Tibial nerve (tissue), 4 donors: ENCODE results near the gene EXOC3. TPM values are rescaled to one million over a fixed set of nuclear protein-coding genes. Genes with fewer than 3 reads are reported as not detected.

Experiments used
- DNase-seq, 2 donors: peaks; one replicate each; pipeline ENCODE4 v3.0.0-alpha.2; 2019; ENCODE audit warnings: low spot score in 2 of 2
- H3K27ac ChIP-seq, 4 donors: fragments of 200-600 bp; sonication (generic) in 3 of 4; one replicate each; pipeline ENCODE4 v1.5.1; 2017 to 2019; ENCODE audit warnings: mild to moderate bottlenecking in 1 of 4
- H3K27me3 ChIP-seq, 2 donors: fragments of 200-600 bp; sonication (generic) in 1 of 2; one replicate each; pipeline versions ENCODE4 v1.5.1 to v1.6.0; 2017 to 2019
- H3K36me3 ChIP-seq, 3 donors: fragments of 200-600 bp; sonication (generic); one replicate each; pipeline ENCODE4 v1.5.1; 2018 to 2019
- H3K4me1 ChIP-seq, 4 donors: fragments of 200-600 bp; sonication (generic) in 3 of 4; one replicate each; pipeline ENCODE4 v1.5.1; 2017 to 2019
- H3K4me3 ChIP-seq, 4 donors: fragments of 200-600 bp; sonication (generic) in 3 of 4; one replicate each; pipeline ENCODE4 v1.5.1; 2017 to 2019; ENCODE audit warnings: mild to moderate bottlenecking in 1 of 4, moderate library complexity in 1 of 4
- H3K9me3 ChIP-seq, 4 donors: fragments of 200-600 bp; sonication (generic) in 3 of 4; one replicate each; pipeline ENCODE4 v1.5.1; 2017 to 2019
- EP300 ChIP-seq, 2 donors: sonication (generic); formaldehyde crosslinking; IDR thresholded peaks; one replicate each; pipeline ENCODE4 v1.6.1; 2017; ENCODE audit warnings: antibody characterized with exemption in 2 of 2, mild to moderate bottlenecking in 1 of 2
- POLR2A ChIP-seq, 2 donors: fragments of 450-650 bp; IDR thresholded peaks; one replicate each; pipeline ENCODE4 v1.6.1; 2017; ENCODE audit warnings: antibody characterized with exemption in 2 of 2, mild to moderate bottlenecking in 2 of 2, moderate library complexity in 2 of 2
- WGBS, 2 donors: methylation state at CpG; one replicate each; pipeline ENCODE4 v1.1.5; 2018; 5-methylcytosine and 5-hydroxymethylcytosine counted together
- total RNA-seq, 4 donors: library from RNA; depleted of rRNA; stranded (reverse); fragments of >200 nt; gene quantifications; one replicate each; pipeline ENCODE4 v1.1.0, GENCODE V29; 2016
- TF ChIP-seq, protein P1 (sequence below), 5 experiments: fragments of 200-600 bp in 3 of 5; fragments of 450-650 bp in 2 of 5; sonication (generic) in 3 of 5; IDR thresholded peaks; one replicate each; pipeline ENCODE4 v1.5.1; 2016 to 2019; ENCODE audit warnings: antibody characterized with exemption in 5 of 5, mild to moderate bottlenecking in 3 of 5, moderate library complexity in 2 of 5

Gene EXOC3
- total RNA-seq, 4 donors from 2014 or later, result 53.5 to 98.4 (median 58.8) TPM

GRCh38 chr5:443239-444151 lies 519 bp downstream of the EXOC3 start:
- DNase-seq, result no peak
- WGBS, 2 donors, result 28 to 37% methylated on average over 28 to 35 of the region's 62 CpGs
- Histone ChIP-seq H3K4me3 (peak overlapping the region; percentile 81 to 96 (median 90)), H3K27me3 (no peaks in the 10 kb centered on the region), H3K9me3 (no peaks in the 10 kb centered on the region), H3K27ac (peak overlapping the region; percentile 26 to 95 (median 85)), H3K4me1 (peaks cover 0 to 31% (median 17%) of the 10 kb centered on the region in 4 donors), H3K36me3 (peaks cover 0 to 31% (median 18%) of the 10 kb centered on the region in 3 donors)
- TF ChIP-seq EP300 (IDR thresholded peaks at IDR 0.05) (no peak), POLR2A (IDR thresholded peaks at IDR 0.05) (no peak)
- TF ChIP-seq, protein P1, sequence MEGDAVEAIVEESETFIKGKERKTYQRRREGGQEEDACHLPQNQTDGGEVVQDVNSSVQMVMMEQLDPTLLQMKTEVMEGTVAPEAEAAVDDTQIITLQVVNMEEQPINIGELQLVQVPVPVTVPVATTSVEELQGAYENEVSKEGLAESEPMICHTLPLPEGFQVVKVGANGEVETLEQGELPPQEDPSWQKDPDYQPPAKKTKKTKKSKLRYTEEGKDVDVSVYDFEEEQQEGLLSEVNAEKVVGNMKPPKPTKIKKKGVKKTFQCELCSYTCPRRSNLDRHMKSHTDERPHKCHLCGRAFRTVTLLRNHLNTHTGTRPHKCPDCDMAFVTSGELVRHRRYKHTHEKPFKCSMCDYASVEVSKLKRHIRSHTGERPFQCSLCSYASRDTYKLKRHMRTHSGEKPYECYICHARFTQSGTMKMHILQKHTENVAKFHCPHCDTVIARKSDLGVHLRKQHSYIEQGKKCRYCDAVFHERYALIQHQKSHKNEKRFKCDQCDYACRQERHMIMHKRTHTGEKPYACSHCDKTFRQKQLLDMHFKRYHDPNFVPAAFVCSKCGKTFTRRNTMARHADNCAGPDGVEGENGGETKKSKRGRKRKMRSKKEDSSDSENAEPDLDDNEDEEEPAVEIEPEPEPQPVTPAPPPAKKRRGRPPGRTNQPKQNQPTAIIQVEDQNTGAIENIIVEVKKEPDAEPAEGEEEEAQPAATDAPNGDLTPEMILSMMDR (IDR thresholded peaks at IDR 0.05), result no peak

- H3K36me3 ChIP-seq, result peaks cover 0 to 38% (median 22%) of the 10 kb centered on the region in 3 donors
- 78 to 87% methylated on average over 8 of the region's 8 CpGs for WGBS, 2 donors
- TF ChIP-seq EP300 (IDR thresholded peaks at IDR 0.05) (no peak), POLR2A (IDR thresholded peaks at IDR 0.05) (no peak)
- TF ChIP-seq, protein P1 (IDR thresholded peaks at IDR 0.05), result no peak
- no peaks in the 10 kb centered on the region for H3K9me3 ChIP-seq
- H3K27ac ChIP-seq, result peak overlapping the region in 1 of 4 donors; percentile 95
- no peak for DNase-seq
- no peaks in the 10 kb centered on the region for H3K27me3 ChIP-seq
- H3K4me3 ChIP-seq, result peak overlapping the region in 3 of 4 donors; percentile 86 to 96 (median 93)
- peaks cover 0 to 31% (median 17%) of the 10 kb centered on the region in 4 donors for H3K4me1 ChIP-seq
Measured at GRCh38 chr5:444226-444625, 1.2 kb downstream of the EXOC3 start.

DNA sequence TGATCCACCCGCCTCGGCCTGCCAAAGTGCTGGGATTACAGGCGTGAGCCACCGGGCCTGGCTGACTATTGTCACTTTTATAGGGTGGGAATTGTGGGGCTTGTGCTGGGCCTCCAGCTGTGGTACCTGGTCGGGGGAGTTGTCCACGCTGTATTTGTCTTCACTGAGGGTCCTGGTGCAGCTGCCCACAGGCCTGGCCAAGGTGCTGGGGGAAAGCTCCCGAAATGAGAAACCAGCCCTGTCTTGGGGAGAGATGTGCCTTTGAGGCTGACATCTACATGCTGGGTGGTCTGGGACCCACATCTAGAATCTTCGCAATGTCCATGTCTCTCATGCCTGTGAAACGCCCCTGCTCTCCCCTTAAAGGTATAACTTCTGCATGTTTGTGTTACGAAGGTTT lies 2.6 kb downstream of the EXOC3 start:
- TF ChIP-seq EP300 (IDR thresholded peaks at IDR 0.05), result no peak
- no peak overlapping the region for H3K4me3 ChIP-seq
- H3K9me3 ChIP-seq, result no peaks in the 10 kb centered on the region
- WGBS, 2 donors, result 87 to 89% methylated on average over 10 of the region's 10 CpGs
- no peaks in the 10 kb centered on the region for H3K27me3 ChIP-seq
- H3K36me3 ChIP-seq, result peaks cover 0 to 52% (median 25%) of the 10 kb centered on the region in 3 donors
- H3K27ac ChIP-seq, result no peak overlapping the region
- no peak for DNase-seq
- H3K4me1 ChIP-seq, result peaks cover 0 to 31% (median 17%) of the 10 kb centered on the region in 4 donors

DNA sequence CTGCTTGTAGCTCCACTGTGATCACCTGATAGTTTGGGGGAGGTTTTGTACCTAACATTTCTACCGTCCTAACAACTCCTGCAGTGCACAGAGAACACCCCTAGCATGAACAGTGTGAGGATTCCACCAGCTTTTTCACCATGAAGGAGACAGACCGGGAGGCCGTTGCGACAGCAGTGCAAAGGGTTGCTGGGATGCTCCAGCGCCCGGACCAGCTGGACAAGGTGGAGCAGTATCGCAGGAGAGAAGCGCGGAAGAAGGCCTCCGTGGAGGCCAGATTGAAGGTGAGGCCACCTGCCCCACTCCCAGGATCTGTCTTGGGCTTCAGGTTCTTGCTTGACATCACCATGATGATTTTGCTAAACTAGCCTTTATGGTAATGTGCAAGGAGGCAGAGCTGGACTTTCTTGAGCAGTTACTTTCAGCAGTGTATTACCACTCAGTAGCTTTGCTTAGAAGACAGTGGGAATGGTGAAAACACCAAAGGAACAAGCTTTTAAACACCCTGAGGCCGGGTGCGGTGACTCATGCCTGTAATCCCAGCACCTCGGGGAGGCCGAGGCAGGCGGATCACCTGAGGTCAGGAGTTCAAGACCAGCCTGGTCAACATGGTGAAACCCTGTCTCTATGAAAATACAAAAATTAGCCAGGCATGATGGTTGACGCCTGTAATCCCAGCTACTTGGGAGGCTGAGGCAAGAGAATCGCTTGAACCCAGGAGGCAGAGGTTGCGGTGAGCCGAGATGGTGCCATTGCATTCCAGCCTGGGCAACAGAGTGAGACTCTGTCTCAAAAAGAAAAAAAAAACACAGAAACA lies 3.3 kb downstream of the EXOC3 start:
- H3K9me3 ChIP-seq, result peaks cover 0 to 5% (median under 1%) of the 10 kb centered on the region in 4 donors
- no peak for DNase-seq
- TF ChIP-seq POLR2A (IDR thresholded peaks at IDR 0.05), result no peak
- TF ChIP-seq, protein P1 (IDR thresholded peaks at IDR 0.05), result no peak
- no peak for TF ChIP-seq EP300 (IDR thresholded peaks at IDR 0.05)
- no peak overlapping the region for H3K27ac ChIP-seq
- peaks cover 0 to 31% (median 17%) of the 10 kb centered on the region in 4 donors for H3K4me1 ChIP-seq
- no peak overlapping the region for H3K4me3 ChIP-seq
- peaks cover 0 to 58% (median 25%) of the 10 kb centered on the region in 3 donors for H3K36me3 ChIP-seq
- WGBS, 2 donors, result 84 to 85% methylated on average over 19 of the region's 19 CpGs
- no peaks in the 10 kb centered on the region for H3K27me3 ChIP-seq

- peaks cover 0 to 11% (median 3%) of the 10 kb centered on the region in 4 donors for H3K9me3 ChIP-seq
- H3K27ac ChIP-seq, result no peak overlapping the region
- H3K4me1 ChIP-seq, result peaks cover 0 to 29% (median 16%) of the 10 kb centered on the region in 4 donors
- 51 to 61% methylated on average over 7 of the region's 7 CpGs for WGBS, 2 donors
- no peak for TF ChIP-seq EP300 (IDR thresholded peaks at IDR 0.05)
- TF ChIP-seq, protein P1 (IDR thresholded peaks at IDR 0.05), result peak in 4 of 5 experiments; percentile 12 to 55 (median 40)
- H3K27me3 ChIP-seq, result no peaks in the 10 kb centered on the region
- DNase-seq, result no peak
- H3K4me3 ChIP-seq, result no peak overlapping the region
- peaks cover 0 to 64% (median 30%) of the 10 kb centered on the region in 3 donors for H3K36me3 ChIP-seq
Measured at GRCh38 chr5:446883-447263, 3.9 kb downstream of the EXOC3 start.
